Right atrium auricular region (tissue), 2 donors: ENCODE results near the gene FGD5. TPM values are rescaled to one million over a fixed set of nuclear protein-coding genes. Genes with fewer than 3 reads are reported as not detected.

Experiments
- DNase-seq: peaks from one replicate; pipeline ENCODE4 v3.0.0-alpha.2; 2019; ENCODE audit warnings: low spot score
- H3K27ac ChIP-seq, 2 donors: fragments of 200-600 bp; sonication (generic); 1 replicate in 1 of 2; 2 replicates in 1 of 2; pipeline ENCODE4 v1.5.1; 2016 to 2019
- H3K27me3 ChIP-seq, 2 donors: fragments of 200-600 bp; sonication (generic); one replicate each; pipeline versions ENCODE4 v1.5.1 to v1.6.0; 2017 to 2019
- H3K36me3 ChIP-seq: fragments of 200-600 bp; sonication (generic); one replicate; pipeline ENCODE4 v1.5.1; 2016
- H3K4me1 ChIP-seq, 2 donors: fragments of 200-600 bp; sonication (generic); one replicate each; pipeline versions ENCODE4 v1.5.1 to v1.6.0; 2017 to 2019
- H3K4me3 ChIP-seq, 2 donors: fragments of 200-600 bp; sonication (generic); 1 replicate in 1 of 2; 2 replicates in 1 of 2; pipeline ENCODE4 v1.5.1; 2017 to 2019; ENCODE audit warnings: mild to moderate bottlenecking in 1 of 2, moderate library complexity in 1 of 2
- H3K9me3 ChIP-seq, 2 donors: fragments of 200-600 bp; sonication (generic); one replicate each; pipeline ENCODE4 v1.5.1; 2019
- CTCF ChIP-seq, 2 donors: fragments of 200-600 bp; sonication (generic); IDR thresholded peaks; one replicate each; pipeline ENCODE4 v1.5.1; 2019; ENCODE audit warnings: antibody characterized with exemption in 2 of 2
- total RNA-seq, 2 donors: library from RNA; depleted of rRNA; stranded (reverse); fragments of >200 nt; gene quantifications; one replicate each; pipeline ENCODE4 v1.1.0, GENCODE V29; 2016

Gene FGD5
- total RNA-seq, 2 donors from 2014 or later, result 9.6 to 18.8 TPM

- H3K27me3 ChIP-seq, result no peaks in the 10 kb centered on the region
These were observed 2.4 kb upstream of the FGD5 start for GRCh38 chr3:14816359-14816758.

GRCh38 chr3:14819671-14820070 is 909 bp downstream of the FGD5 start:
- Histone ChIP-seq H3K4me1 (peaks cover 0 to 20% of the 10 kb centered on the region in 2 donors), H3K27me3 (no peaks in the 10 kb centered on the region), H3K9me3 (no peaks in the 10 kb centered on the region), H3K4me3 (no peak overlapping the region), H3K27ac (no peak overlapping the region), H3K36me3 (peaks cover 17% of the 10 kb centered on the region)
- no peak for DNase-seq
- TF ChIP-seq CTCF (IDR thresholded peaks at IDR 0.05), result no peak

More at GRCh38 chr3:14816359-14816758, 2.4 kb upstream of the FGD5 start:
- H3K36me3 ChIP-seq, result peaks cover 17% of the 10 kb centered on the region
- DNase-seq, result no peak
- no peak overlapping the region for H3K27ac ChIP-seq
- no peak for TF ChIP-seq CTCF (IDR thresholded peaks at IDR 0.05)
- peaks cover 0 to 13% of the 10 kb centered on the region in 2 donors for H3K4me1 ChIP-seq
- no peaks in the 10 kb centered on the region for H3K9me3 ChIP-seq
- H3K4me3 ChIP-seq, result no peak overlapping the region

- H3K4me1 ChIP-seq, result peaks cover 0 to 21% of the 10 kb centered on the region in 2 donors
- no peaks in the 10 kb centered on the region for H3K27me3 ChIP-seq
- H3K36me3 ChIP-seq, result peaks cover 17% of the 10 kb centered on the region
- H3K9me3 ChIP-seq, result no peaks in the 10 kb centered on the region
- no peak overlapping the region for H3K27ac ChIP-seq
- no peak for DNase-seq
- no peak overlapping the region for H3K4me3 ChIP-seq
- no peak for TF ChIP-seq CTCF (IDR thresholded peaks at IDR 0.05)
These were observed 1.4 kb downstream of the FGD5 start for GRCh38 chr3:14820156-14820555.

- H3K27me3 ChIP-seq, result no peaks in the 10 kb centered on the region
- TF ChIP-seq CTCF (IDR thresholded peaks at IDR 0.05), result no peak
- H3K36me3 ChIP-seq, result peaks cover 17% of the 10 kb centered on the region
- H3K9me3 ChIP-seq, result no peaks in the 10 kb centered on the region
- no peak overlapping the region for H3K4me3 ChIP-seq
- no peak overlapping the region for H3K27ac ChIP-seq
- no peak for DNase-seq
- peaks cover 0 to 21% of the 10 kb centered on the region in 2 donors for H3K4me1 ChIP-seq
These were observed 2.4 kb downstream of the FGD5 start for GRCh38 chr3:14821151-14821550.

- Histone ChIP-seq H3K27me3 (no peaks in the 10 kb centered on the region), H3K9me3 (no peaks in the 10 kb centered on the region), H3K27ac (no peak overlapping the region), H3K4me1 (peaks cover 0 to 21% of the 10 kb centered on the region in 2 donors), H3K4me3 (no peak overlapping the region), H3K36me3 (peaks cover 17% of the 10 kb centered on the region)
- no peak for TF ChIP-seq CTCF (IDR thresholded peaks at IDR 0.05)
- no peak for DNase-seq
These were observed 3.4 kb downstream of the FGD5 start for GRCh38 chr3:14822134-14822533.

GRCh38 chr3:14822670-14823390 is 4.1 kb downstream of the FGD5 start:
- H3K27ac ChIP-seq, result peak overlapping the region in 1 of 2 donors; percentile 35
- no peaks in the 10 kb centered on the region for H3K9me3 ChIP-seq
- no peak overlapping the region for H3K4me3 ChIP-seq
- H3K36me3 ChIP-seq, result peaks cover 17% of the 10 kb centered on the region
- H3K4me1 ChIP-seq, result peaks cover 0 to 21% of the 10 kb centered on the region in 2 donors
- H3K27me3 ChIP-seq, result no peaks in the 10 kb centered on the region
- TF ChIP-seq CTCF (IDR thresholded peaks at IDR 0.05), result no peak
- no peak for DNase-seq
